Mesothelial cell of epicardium (in vitro differentiated cells): ENCODE data around the gene HPCA. TPM values are rescaled to one million over a fixed set of nuclear protein-coding genes. Genes with fewer than 3 reads are reported as not detected.

Source experiments
- DNase-seq, 2 experiments: peaks; one replicate each; pipeline ENCODE4 v3.0.0; 2021; ENCODE audit warnings: low spot score in 2 of 2; ENCODE audit not compliant: unreplicated experiment in 2 of 2
- H3K27ac Mint-ChIP-seq: 2 replicates; pipeline ENCODE4 v1.8.0; 2021; ENCODE audit warnings: mixed read lengths
- H3K27me3 Mint-ChIP-seq: 2 replicates; pipeline ENCODE4 v1.8.0; 2021; ENCODE audit warnings: low read depth, mixed read lengths
- H3K36me3 Mint-ChIP-seq: 2 replicates; pipeline ENCODE4 v1.8.0; 2021; ENCODE audit warnings: mixed read lengths
- H3K4me1 Mint-ChIP-seq: 2 replicates; pipeline ENCODE4 v1.8.0; 2021; ENCODE audit warnings: mixed read lengths
- H3K4me3 Mint-ChIP-seq: 2 replicates; pipeline ENCODE4 v1.8.0; 2021; ENCODE audit warnings: mild to moderate bottlenecking, moderate library complexity, mixed read lengths
- H3K9me3 Mint-ChIP-seq: 2 replicates; pipeline ENCODE4 v1.8.0; 2021; ENCODE audit warnings: mixed read lengths
- total RNA-seq: library from RNA; stranded (reverse); gene quantifications from 3 replicates; pipeline ENCODE4 v1.2.1, GENCODE V29; 2021
- TF ChIP-seq, protein P1 (sequence below): fragments of 200-600 bp; sonication (generic); IDR thresholded peaks from one replicate; pipeline ENCODE4 v1.5.0; 2021; ENCODE audit warnings: antibody characterized with exemption; ENCODE audit not compliant: unreplicated experiment

Gene HPCA
- total RNA-seq, 1 donor from 2014 or later = 2.9 TPM

DNA sequence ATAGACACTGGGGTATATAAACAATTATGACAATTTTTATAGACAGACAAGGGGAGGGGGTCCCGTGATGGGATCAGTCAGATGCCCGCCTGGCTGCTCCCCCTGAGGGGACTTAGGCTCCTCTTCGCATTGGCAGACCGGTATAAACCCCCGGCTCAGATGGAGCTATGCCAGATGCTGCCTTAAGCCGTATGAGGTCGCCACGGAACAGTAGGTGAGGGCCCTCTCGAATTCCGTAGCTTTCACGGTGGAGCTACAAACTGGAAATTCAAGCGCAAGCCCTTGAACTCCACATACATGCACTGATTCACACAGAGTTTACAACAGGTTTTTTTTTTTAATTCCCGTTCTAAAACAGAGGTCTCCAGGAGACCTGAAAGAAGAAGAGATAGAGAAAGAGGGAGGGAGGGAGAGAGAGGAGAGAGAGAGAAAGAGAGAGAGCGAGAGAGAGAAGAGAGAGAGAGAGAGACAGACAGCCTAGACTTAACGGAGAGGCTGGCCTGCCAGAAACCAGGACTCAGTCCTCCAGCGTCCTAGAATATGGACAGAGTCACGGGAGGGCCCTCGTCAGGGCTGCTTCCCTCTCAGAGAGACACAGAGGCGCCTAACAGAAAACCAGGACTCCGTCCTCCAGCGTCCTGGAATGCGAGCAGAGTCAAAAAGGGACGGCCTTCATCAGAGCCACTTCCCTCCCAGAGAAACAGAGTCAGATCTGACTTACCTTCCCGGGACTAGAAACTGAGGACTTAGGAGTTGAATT lies 39.3 kb downstream of the HPCA start:
- peak in 1 of 2 experiments; percentile 48 for DNase-seq

DNA sequence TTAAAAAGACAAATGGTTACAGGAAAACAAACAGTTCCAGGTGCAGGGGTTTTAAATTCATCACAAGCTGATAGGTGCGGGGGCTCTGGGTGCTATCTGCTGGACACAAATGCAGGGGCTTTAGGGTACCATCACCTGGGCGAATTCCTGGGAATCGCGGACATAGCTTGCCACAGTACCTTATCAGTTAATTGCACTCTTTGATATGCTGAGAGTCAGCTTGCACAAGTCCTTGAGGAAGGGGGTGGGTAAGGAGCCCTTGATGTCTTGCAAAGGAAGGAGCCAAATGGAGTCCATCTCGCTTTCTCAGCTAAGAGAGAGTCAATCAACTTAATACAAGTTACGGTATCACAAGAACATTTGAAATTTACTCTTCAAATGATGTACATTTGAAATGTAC lies 40.3 kb downstream of the HPCA start:
- peaks cover 31% of the 10 kb centered on the region for H3K4me1 Mint-ChIP-seq
- no peak for DNase-seq
- peak overlapping the region; percentile 21 for H3K27ac Mint-ChIP-seq
- H3K27me3 Mint-ChIP-seq = no peaks in the 10 kb centered on the region
- no peaks in the 10 kb centered on the region for H3K9me3 Mint-ChIP-seq
- H3K36me3 Mint-ChIP-seq = no peaks in the 10 kb centered on the region
- TF ChIP-seq, protein P1, sequence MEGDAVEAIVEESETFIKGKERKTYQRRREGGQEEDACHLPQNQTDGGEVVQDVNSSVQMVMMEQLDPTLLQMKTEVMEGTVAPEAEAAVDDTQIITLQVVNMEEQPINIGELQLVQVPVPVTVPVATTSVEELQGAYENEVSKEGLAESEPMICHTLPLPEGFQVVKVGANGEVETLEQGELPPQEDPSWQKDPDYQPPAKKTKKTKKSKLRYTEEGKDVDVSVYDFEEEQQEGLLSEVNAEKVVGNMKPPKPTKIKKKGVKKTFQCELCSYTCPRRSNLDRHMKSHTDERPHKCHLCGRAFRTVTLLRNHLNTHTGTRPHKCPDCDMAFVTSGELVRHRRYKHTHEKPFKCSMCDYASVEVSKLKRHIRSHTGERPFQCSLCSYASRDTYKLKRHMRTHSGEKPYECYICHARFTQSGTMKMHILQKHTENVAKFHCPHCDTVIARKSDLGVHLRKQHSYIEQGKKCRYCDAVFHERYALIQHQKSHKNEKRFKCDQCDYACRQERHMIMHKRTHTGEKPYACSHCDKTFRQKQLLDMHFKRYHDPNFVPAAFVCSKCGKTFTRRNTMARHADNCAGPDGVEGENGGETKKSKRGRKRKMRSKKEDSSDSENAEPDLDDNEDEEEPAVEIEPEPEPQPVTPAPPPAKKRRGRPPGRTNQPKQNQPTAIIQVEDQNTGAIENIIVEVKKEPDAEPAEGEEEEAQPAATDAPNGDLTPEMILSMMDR = no peak
- peak overlapping the region; percentile 22 for H3K4me3 Mint-ChIP-seq

More for the DNA sequence above, 39.3 kb downstream of the HPCA start:
- H3K4me1 Mint-ChIP-seq = peaks cover 31% of the 10 kb centered on the region
- H3K36me3 Mint-ChIP-seq = no peaks in the 10 kb centered on the region
- no peaks in the 10 kb centered on the region for H3K9me3 Mint-ChIP-seq
- H3K4me3 Mint-ChIP-seq = peak overlapping the region; percentile 59
- peak overlapping the region; percentile 90 for H3K27ac Mint-ChIP-seq
- TF ChIP-seq, protein P1 = no peak
- H3K27me3 Mint-ChIP-seq = no peaks in the 10 kb centered on the region

DNA sequence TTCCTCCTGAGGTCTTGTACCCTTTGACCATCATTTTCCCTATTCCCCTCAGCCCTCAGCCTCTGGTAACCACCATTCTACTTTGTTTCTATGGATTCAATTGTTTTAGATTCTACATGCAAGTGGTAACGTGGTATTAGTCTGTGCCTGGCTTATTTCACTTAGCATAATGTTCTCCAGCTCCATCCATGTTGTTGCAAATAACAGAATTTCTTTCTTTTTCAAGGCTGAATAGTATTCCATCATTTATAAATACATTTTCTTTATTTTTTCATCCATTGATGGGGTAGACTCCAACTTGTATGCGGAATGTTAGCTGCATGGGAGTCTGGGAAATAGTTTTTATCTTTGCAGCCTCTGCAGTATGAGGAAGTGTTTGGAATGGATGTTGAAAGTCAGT lies 41.1 kb downstream of the HPCA start:
- H3K27me3 Mint-ChIP-seq = no peaks in the 10 kb centered on the region

DNA sequence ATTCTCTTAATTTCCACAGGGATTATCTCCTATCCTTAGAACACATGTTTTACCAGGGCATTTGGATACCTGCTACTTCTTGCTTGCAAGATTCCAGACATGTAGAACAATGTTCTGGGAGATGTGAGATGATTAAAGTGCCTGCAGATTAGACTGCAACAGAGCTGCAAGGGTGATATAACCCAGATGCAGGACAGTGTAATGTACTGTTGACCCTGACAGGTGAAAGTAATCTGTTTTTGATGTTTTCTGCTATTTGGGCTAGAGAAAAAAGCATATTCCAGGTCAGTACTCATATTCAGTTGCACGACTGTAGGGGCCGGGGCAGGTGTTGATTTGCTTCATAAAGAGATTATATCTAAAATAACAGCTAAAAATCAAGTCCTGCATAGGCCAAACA lies 42.0 kb downstream of the HPCA start:
- peaks cover 31% of the 10 kb centered on the region for H3K4me1 Mint-ChIP-seq
- no peaks in the 10 kb centered on the region for H3K27me3 Mint-ChIP-seq
- no peaks in the 10 kb centered on the region for H3K36me3 Mint-ChIP-seq
- H3K9me3 Mint-ChIP-seq = no peaks in the 10 kb centered on the region
- H3K4me3 Mint-ChIP-seq = no peak overlapping the region
- H3K27ac Mint-ChIP-seq = no peak overlapping the region
- no peak for DNase-seq
- TF ChIP-seq, protein P1 = no peak

More for the DNA sequence above, 41.1 kb downstream of the HPCA start:
- TF ChIP-seq, protein P1 = no peak
- H3K4me1 Mint-ChIP-seq = peaks cover 31% of the 10 kb centered on the region
- no peak for DNase-seq
- no peaks in the 10 kb centered on the region for H3K36me3 Mint-ChIP-seq
- H3K27ac Mint-ChIP-seq = no peak overlapping the region
- H3K9me3 Mint-ChIP-seq = no peaks in the 10 kb centered on the region
- no peak overlapping the region for H3K4me3 Mint-ChIP-seq

DNA sequence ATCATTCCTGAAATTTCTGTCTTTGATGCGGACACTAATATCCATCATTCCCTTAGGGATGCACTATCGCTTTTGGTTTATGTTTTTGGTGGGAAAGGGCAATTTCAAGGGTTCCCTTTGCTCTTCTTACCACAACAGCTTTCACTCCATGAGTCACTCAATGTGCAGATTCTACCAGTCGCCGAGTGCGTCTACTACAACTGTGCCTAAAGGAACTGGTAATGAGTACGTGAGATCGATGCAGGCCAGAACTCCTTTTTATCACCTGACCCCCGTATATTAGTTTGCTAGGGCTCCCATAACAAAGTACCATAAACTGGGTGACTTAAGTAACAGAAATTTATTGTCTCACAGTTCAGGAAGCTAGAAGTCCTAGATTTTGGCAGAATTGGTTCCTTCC lies 42.4 kb downstream of the HPCA start:
- TF ChIP-seq, protein P1 = no peak
- Mint-ChIP-seq H3K27me3 (no peaks in the 10 kb centered on the region), H3K36me3 (no peaks in the 10 kb centered on the region), H3K4me1 (peaks cover 31% of the 10 kb centered on the region), H3K27ac (no peak overlapping the region), H3K4me3 (no peak overlapping the region), H3K9me3 (no peaks in the 10 kb centered on the region)
- no peak for DNase-seq

DNA sequence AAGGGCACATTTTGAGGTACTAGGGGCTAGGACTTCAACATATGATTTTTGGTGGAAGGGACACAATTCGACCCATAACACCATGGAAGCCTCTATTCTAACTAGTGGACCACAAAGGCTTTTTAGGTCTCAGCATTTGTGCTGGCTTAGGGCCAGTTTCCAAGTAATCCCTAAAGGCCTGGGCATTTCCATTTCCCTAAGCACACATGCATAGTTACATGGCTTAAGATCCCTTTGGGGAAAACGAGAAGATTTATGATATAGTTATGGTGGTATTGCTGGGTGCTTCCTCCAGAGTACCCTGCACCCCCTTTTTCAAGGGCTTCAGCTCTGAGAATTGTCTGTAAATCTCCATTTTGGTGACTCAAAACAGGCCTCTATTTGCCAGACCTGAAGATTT lies 43.1 kb downstream of the HPCA start:
- Mint-ChIP-seq H3K4me1 (peaks cover 33% of the 10 kb centered on the region), H3K27ac (no peak overlapping the region), H3K27me3 (no peaks in the 10 kb centered on the region), H3K9me3 (no peaks in the 10 kb centered on the region), H3K4me3 (no peak overlapping the region), H3K36me3 (no peaks in the 10 kb centered on the region)
- TF ChIP-seq, protein P1 = no peak
- DNase-seq = no peak
